ENCODE data around the gene MAPKBP1.

Gene MAPKBP1

DNA sequence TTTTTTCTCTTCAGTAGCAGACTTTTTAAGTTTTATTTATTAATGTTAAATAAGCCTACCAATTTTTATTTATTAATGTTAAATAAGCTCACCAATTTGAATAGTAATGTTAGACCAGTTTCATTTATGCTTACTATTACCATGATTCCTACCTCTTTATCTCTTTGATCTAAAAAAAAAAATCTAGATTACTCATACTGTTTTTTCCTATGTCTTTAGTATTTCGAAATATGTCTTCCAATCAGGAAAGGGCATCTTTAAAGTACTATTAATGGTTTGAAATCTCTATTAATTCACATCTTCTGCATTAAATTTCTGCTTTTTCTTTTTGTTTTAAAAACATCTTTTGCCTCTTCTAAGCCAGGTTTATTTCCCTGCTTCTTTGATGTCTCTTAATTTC lies 27.5 kb upstream of the MAPKBP1 start:
- TF ChIP-seq CTCF (IDR thresholded peaks at IDR 0.05; ENCODE audit: insufficient read depth, missing control alignments) = no peak
- no peak for DNase-seq (ENCODE audit: insufficient read length, low spot score)
- FAIRE-seq = no peak

- TF ChIP-seq CTCF (IDR thresholded peaks at IDR 0.05; ENCODE audit: insufficient read depth, missing control alignments) = no peak
- FAIRE-seq = no peak
- DNase-seq (ENCODE audit: insufficient read length, low spot score) = no peak
These were observed 18.1 kb upstream of the MAPKBP1 start for GRCh38 chr15:41756198-41756597.

DNA sequence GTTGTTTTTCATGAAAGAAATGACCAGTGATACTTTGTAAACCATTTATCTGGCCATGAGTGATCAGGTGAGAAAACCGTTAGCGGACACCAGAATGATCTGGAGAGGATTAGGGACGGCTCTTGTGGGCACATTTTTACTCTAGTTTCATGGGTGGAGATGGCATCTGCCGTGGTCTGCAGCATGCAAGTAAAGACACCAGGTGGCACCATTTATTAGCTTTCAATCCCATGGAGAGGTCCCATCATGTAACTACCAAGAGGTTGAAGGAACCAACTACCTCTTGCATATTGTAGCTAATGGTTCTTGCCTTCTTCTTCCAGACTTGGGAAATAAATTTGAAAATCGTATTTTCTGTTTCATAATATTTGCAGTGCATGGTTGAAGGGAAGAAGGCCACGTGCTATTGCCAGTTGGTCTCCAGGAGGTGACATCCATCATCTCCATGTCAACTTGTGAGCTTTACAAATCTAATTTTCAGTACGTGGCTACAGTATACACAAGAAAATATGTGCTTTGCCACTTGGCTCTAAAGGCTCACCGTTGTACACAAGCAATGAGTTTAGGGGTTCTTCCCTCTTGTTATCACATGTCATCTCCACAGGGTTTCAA lies 1.5 kb upstream of the MAPKBP1 start:
- FAIRE-seq (no peak), DNase-seq (ENCODE audit: insufficient read length, low spot score) (no peak)
- peak; percentile 89 for TF ChIP-seq CTCF (IDR thresholded peaks at IDR 0.05; ENCODE audit: insufficient read depth, missing control alignments)

DNA sequence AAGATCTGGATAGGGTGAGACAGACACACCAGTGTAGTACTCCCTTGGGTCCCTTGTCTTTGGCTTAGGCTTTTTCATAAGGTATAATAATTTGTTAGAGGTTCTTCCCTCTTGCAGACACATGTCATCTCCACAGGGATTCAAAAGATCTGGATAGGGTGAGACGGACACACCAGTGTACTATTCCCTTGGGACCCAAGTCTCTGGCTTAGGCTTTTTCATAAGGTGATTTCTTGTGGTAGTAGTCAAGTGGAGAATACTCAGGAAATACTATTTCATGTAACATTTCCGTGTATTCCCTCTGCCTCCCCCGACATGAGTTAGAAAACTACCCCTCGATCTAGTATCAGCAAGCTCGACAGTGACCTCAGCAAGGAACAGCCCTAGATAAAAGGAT lies 954 bp upstream of the MAPKBP1 start:
- no peak for DNase-seq (ENCODE audit: insufficient read length, low spot score)
- no peak for TF ChIP-seq CTCF (IDR thresholded peaks at IDR 0.05; ENCODE audit: insufficient read depth, missing control alignments)

DNA sequence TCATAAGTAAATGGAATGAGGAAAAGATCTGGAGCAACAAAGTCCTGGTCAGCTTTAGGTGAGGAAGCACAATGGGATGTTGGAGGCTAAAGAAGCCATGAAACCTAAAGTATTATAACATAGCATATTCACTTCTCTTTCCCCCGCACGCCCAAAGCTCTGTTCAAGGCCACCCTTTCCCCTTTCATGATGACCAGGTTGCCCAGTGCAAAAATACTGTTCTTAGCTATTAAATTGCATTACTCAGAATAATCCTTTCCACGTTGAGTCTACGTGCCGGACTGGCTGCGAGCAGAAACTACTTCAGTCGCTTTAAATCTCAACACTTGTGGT lies 589 bp upstream of the MAPKBP1 start:
- no peak for DNase-seq (ENCODE audit: insufficient read length, low spot score)
- no peak for FAIRE-seq
- no peak for TF ChIP-seq CTCF (IDR thresholded peaks at IDR 0.05; ENCODE audit: insufficient read depth, missing control alignments)

More for the DNA sequence above, 954 bp upstream of the MAPKBP1 start:
- FAIRE-seq = no peak

- no peak for TF ChIP-seq CTCF (IDR thresholded peaks at IDR 0.05; ENCODE audit: insufficient read depth, missing control alignments)
- no peak for DNase-seq (ENCODE audit: insufficient read length, low spot score)
- no peak for FAIRE-seq
These were observed 666 bp downstream of the MAPKBP1 start for GRCh38 chr15:41774882-41775417.

GRCh38 chr15:41775651-41776050 lies 1.4 kb downstream of the MAPKBP1 start:
- TF ChIP-seq CTCF (IDR thresholded peaks at IDR 0.05; ENCODE audit: insufficient read depth, missing control alignments) = no peak
- DNase-seq (ENCODE audit: insufficient read length, low spot score) (no peak), FAIRE-seq (no peak)

All from D721Med (cell line).